HUES64 (cell line): ENCODE measurements around the gene MYLK2.

ENCODE experiments used
- H3K27ac ChIP-seq: 2 replicates; pipeline ENCODE4 v1.7.0; 2013; ENCODE audit warnings: low read depth, low read length, inconsistent platforms
- H3K27me3 ChIP-seq: 2 replicates; pipeline ENCODE4 v1.6.1; 2013; ENCODE audit warnings: mild to moderate bottlenecking, low read length; ENCODE audit not compliant: insufficient read depth
- H3K36me3 ChIP-seq: 2 replicates; pipeline ENCODE4 v1.6.1; 2013; ENCODE audit warnings: mild to moderate bottlenecking, low read length; ENCODE audit not compliant: insufficient read depth
- H3K4me1 ChIP-seq: 2 replicates; pipeline ENCODE4 v1.6.1; 2013; ENCODE audit warnings: mild to moderate bottlenecking, low read length, moderate library complexity; ENCODE audit not compliant: insufficient read depth
- H3K4me3 ChIP-seq: 2 replicates; pipeline ENCODE4 v1.5.1; 2013; ENCODE audit warnings: mild to moderate bottlenecking, low read length, moderate library complexity
- H3K9ac ChIP-seq: 2 replicates; pipeline ENCODE4 v1.6.1; 2013; ENCODE audit warnings: mild to moderate bottlenecking, low read depth, low read length
- H3K9me3 ChIP-seq: 2 replicates; pipeline ENCODE4 v1.6.1; 2013; ENCODE audit warnings: low read depth, low read length; ENCODE audit not compliant: insufficient read depth

MYLK2 gene

DNA sequence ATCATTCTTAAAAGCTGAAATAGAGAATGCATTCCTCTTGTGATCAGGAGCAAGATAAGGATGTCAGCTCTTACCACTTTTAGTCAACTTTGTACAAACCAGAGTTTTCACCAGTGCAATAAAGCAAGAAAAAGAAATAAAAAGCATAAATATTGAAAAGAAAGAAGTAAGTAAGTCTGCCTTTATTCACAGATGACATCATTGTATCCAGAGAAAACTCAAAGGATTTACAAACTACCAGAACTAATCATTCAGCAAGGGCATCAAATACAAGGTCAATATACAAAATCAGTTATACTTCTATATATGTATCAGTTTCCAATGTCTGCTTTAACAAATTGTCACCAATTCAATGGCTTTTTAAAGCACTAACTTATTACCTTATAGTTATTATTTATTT, 64.7 kb downstream of the MYLK2 start:
- Histone ChIP-seq H3K27me3 (no peaks in the 10 kb centered on the region), H3K4me1 (no peaks in the 10 kb centered on the region)

More for the DNA sequence above, 64.7 kb downstream of the MYLK2 start:
- Histone ChIP-seq H3K9ac (no peak overlapping the region), H3K27ac (no peak overlapping the region), H3K9me3 (no peaks in the 10 kb centered on the region), H3K4me3 (no peak overlapping the region), H3K36me3 (no peaks in the 10 kb centered on the region)
